Erythroblast (primary cell): ENCODE measurements around the gene PDZD8.

ENCODE experiments used
- GATA1 ChIP-seq: IDR thresholded peaks from 2 replicates; pipeline ENCODE4 v1.6.1; 2011; ENCODE audit warnings: low read depth, mild to moderate bottlenecking, control low read depth, low read length, moderate library complexity
- POLR2A ChIP-seq: IDR thresholded peaks from 2 replicates; pipeline ENCODE4 v1.6.1; 2011; ENCODE audit warnings: mild to moderate bottlenecking, low read length

GRCh38 chr10:117352724-117353123, 22.5 kb downstream of the PDZD8 start:
- TF ChIP-seq POLR2A (no peak), GATA1 (no peak)
